Measurements from ENCODE around the gene NDRG3. TPM values are rescaled to one million over a fixed set of nuclear protein-coding genes. Genes with fewer than 3 reads are reported as not detected.

The NDRG3 gene
- total RNA-seq, 1 donor from 2014 or later = 24.3 TPM

GRCh38 chr20:36737183-36737499, 8.7 kb downstream of the NDRG3 start:
- H3K27me3 Mint-ChIP-seq (ENCODE audit: low read depth) = peaks cover 1% of the 10 kb centered on the region
- no peaks in the 10 kb centered on the region for H3K9me3 Mint-ChIP-seq
- no peaks in the 10 kb centered on the region for H3K36me3 Mint-ChIP-seq
- no peak for TF ChIP-seq CTCF (IDR thresholded peaks at IDR 0.05; ENCODE audit: unreplicated experiment)
- no peak for DNase-seq (ENCODE audit: low spot score in 2 of 2, unreplicated experiment in 2 of 2)
- H3K4me1 Mint-ChIP-seq = peaks cover 11% of the 10 kb centered on the region
- H3K4me3 Mint-ChIP-seq = no peak overlapping the region
- H3K27ac Mint-ChIP-seq = no peak overlapping the region

DNA sequence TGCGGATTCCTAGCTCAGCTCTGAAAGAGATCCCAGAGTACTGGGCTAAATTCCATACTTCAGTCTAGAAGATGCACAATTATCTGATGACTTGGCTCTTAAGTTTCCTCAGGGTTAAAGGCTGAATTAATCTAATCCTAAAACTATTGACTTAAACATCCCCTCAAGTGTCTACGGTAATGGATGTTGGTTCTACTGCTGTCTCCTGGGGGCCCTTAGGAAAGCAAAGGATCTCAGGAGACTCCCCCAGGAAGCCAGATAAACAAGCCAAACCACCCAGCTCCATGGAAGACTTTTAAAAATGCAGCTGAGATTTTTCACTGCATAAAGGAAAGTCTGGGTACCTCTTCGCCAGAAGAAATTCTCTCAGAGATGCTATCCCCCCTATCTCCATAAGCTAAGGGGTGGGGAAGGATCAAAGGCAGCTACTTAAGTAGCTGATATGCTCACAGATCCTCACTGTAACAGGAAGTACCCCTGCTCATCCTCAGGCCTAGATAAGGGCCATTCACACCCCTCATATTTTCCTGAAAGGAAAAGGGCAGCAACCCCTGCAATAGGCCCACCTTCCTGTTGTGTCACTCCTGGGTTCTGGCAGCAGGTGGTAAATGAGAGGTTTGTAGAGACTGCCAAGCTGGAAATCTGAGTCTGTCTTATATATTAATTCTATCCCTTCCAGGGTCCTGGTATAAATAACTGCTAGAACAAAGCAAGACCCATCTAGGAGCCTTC, 9.3 kb downstream of the NDRG3 start:
- Mint-ChIP-seq H3K27me3 (ENCODE audit: low read depth) (peaks cover 1% of the 10 kb centered on the region), H3K36me3 (no peaks in the 10 kb centered on the region), H3K9me3 (no peaks in the 10 kb centered on the region)

GRCh38 chr20:36732456-36732855, 13.4 kb downstream of the NDRG3 start:
- Mint-ChIP-seq H3K36me3 (no peaks in the 10 kb centered on the region), H3K27ac (no peak overlapping the region), H3K4me1 (peaks cover 11% of the 10 kb centered on the region), H3K4me3 (no peak overlapping the region), H3K27me3 (ENCODE audit: low read depth) (peaks cover 4% of the 10 kb centered on the region), H3K9me3 (no peaks in the 10 kb centered on the region)
- TF ChIP-seq CTCF (IDR thresholded peaks at IDR 0.05; ENCODE audit: unreplicated experiment) = no peak
- no peak for DNase-seq (ENCODE audit: low spot score in 2 of 2, unreplicated experiment in 2 of 2)

More for the DNA sequence above, 9.3 kb downstream of the NDRG3 start:
- Mint-ChIP-seq H3K4me1 (peaks cover 11% of the 10 kb centered on the region), H3K4me3 (no peak overlapping the region), H3K27ac (no peak overlapping the region)
- TF ChIP-seq CTCF (IDR thresholded peaks at IDR 0.05; ENCODE audit: unreplicated experiment) = no peak
- no peak for DNase-seq (ENCODE audit: low spot score in 2 of 2, unreplicated experiment in 2 of 2)

GRCh38 chr20:36728986-36729385, 16.9 kb downstream of the NDRG3 start:
- H3K9me3 Mint-ChIP-seq = no peaks in the 10 kb centered on the region
- DNase-seq (ENCODE audit: low spot score in 2 of 2, unreplicated experiment in 2 of 2) = no peak
- no peaks in the 10 kb centered on the region for H3K4me1 Mint-ChIP-seq
- H3K27ac Mint-ChIP-seq = no peak overlapping the region
- H3K4me3 Mint-ChIP-seq = no peak overlapping the region
- no peak for TF ChIP-seq CTCF (IDR thresholded peaks at IDR 0.05; ENCODE audit: unreplicated experiment)
- H3K27me3 Mint-ChIP-seq (ENCODE audit: low read depth) = peaks cover 4% of the 10 kb centered on the region
- H3K36me3 Mint-ChIP-seq = no peaks in the 10 kb centered on the region

DNA sequence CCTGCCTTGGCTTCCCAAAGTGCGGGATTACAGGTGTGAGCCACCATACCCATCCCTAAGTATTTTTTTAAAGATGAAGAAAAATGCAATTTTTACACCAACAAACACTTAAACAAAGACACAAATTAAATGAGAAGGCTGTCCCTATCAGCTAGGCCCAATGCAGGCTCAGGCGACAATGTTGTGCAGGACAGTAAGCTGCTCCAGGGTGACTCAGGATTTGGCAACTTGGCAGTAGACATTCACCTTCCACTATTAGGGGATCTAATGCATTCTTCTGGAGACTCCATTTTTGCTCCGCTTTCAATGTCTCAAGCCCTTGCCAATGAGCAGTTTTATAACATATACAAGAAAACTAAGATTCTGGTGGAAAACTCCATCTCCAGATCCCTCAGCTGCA, 19.7 kb downstream of the NDRG3 start:
- Mint-ChIP-seq H3K27me3 (ENCODE audit: low read depth) (peaks cover 4% of the 10 kb centered on the region), H3K36me3 (no peaks in the 10 kb centered on the region), H3K9me3 (no peaks in the 10 kb centered on the region), H3K4me3 (no peak overlapping the region), H3K27ac (no peak overlapping the region), H3K4me1 (no peaks in the 10 kb centered on the region)
- DNase-seq (ENCODE audit: low spot score in 2 of 2, unreplicated experiment in 2 of 2) = no peak
- TF ChIP-seq CTCF (IDR thresholded peaks at IDR 0.05; ENCODE audit: unreplicated experiment) = no peak

DNA sequence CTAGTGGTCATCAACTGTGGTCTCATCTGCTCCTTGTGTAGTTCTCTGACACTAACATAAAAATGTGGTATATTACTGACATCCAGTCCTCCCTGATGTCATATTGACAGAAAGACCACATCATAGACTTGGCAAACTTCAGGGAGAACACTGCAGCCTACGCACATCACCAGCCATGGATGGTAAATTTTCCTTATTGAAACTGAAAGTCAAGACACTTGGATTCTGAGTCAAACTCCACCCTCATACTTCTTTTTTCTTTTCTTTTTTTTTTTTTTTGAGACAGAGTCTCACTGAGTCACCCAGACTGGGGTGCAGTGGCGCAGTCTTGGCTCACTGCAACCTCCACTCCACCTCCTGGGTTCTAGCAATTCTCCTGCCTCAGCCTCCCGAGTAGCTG, 25.4 kb downstream of the NDRG3 start:
- no peaks in the 10 kb centered on the region for H3K27me3 Mint-ChIP-seq (ENCODE audit: low read depth)
- H3K4me1 Mint-ChIP-seq = no peaks in the 10 kb centered on the region
- no peaks in the 10 kb centered on the region for H3K36me3 Mint-ChIP-seq
- H3K4me3 Mint-ChIP-seq = no peak overlapping the region
- no peaks in the 10 kb centered on the region for H3K9me3 Mint-ChIP-seq
- no peak for TF ChIP-seq CTCF (IDR thresholded peaks at IDR 0.05; ENCODE audit: unreplicated experiment)
- DNase-seq (ENCODE audit: low spot score in 2 of 2, unreplicated experiment in 2 of 2) = no peak
- H3K27ac Mint-ChIP-seq = no peak overlapping the region
